Effector memory CD8-positive, alpha-beta T cell (primary cell): ENCODE data around the gene RADX.
A peak's percentile ranks its signal among the peaks of the same experiment; 100 is the strongest.

Experiments used
- ATAC-seq: fragments of 150-1000 bp; cut with Tn5 transposase; replicated peaks from 2 replicates; pipeline ENCODE4 v1.10.0; 2021; ENCODE audit warnings: mild to moderate bottlenecking, moderate library complexity
- DNase-seq, 3 experiments: peaks; one replicate each; pipeline ENCODE4 v3.0.0; 2021
- H3K27ac Mint-ChIP-seq, 2 donors: one replicate each; pipeline ENCODE4 v1.8.0; 2022; ENCODE audit warnings: mild to moderate bottlenecking in 2 of 2, mixed read lengths in 2 of 2, moderate library complexity in 2 of 2
- H3K27me3 Mint-ChIP-seq, 2 donors: one replicate each; pipeline ENCODE4 v1.8.0; 2022; ENCODE audit warnings: mixed read lengths in 2 of 2
- H3K36me3 Mint-ChIP-seq: one replicate; pipeline ENCODE4 v1.8.0; 2022; ENCODE audit warnings: mild to moderate bottlenecking, moderate library complexity, mixed read lengths; ENCODE audit not compliant: insufficient read depth
- H3K4me1 Mint-ChIP-seq, 2 donors: one replicate each; pipeline ENCODE4 v1.8.0; 2022; ENCODE audit warnings: low read depth in 2 of 2, mixed read lengths in 2 of 2
- H3K4me3 Mint-ChIP-seq, 2 donors: one replicate each; pipeline ENCODE4 v1.8.0; 2022; ENCODE audit warnings: mild to moderate bottlenecking in 2 of 2, mixed read lengths in 2 of 2, moderate library complexity in 2 of 2
- H3K9me3 Mint-ChIP-seq, 2 donors: one replicate each; pipeline ENCODE4 v1.8.0; 2022; ENCODE audit warnings: mixed read lengths in 2 of 2
- total RNA-seq, 9 experiments: gene quantifications; one replicate each; lab custom pipeline; 2026; lab: John Stamatoyannopoulos, UW

RADX gene, protein sequence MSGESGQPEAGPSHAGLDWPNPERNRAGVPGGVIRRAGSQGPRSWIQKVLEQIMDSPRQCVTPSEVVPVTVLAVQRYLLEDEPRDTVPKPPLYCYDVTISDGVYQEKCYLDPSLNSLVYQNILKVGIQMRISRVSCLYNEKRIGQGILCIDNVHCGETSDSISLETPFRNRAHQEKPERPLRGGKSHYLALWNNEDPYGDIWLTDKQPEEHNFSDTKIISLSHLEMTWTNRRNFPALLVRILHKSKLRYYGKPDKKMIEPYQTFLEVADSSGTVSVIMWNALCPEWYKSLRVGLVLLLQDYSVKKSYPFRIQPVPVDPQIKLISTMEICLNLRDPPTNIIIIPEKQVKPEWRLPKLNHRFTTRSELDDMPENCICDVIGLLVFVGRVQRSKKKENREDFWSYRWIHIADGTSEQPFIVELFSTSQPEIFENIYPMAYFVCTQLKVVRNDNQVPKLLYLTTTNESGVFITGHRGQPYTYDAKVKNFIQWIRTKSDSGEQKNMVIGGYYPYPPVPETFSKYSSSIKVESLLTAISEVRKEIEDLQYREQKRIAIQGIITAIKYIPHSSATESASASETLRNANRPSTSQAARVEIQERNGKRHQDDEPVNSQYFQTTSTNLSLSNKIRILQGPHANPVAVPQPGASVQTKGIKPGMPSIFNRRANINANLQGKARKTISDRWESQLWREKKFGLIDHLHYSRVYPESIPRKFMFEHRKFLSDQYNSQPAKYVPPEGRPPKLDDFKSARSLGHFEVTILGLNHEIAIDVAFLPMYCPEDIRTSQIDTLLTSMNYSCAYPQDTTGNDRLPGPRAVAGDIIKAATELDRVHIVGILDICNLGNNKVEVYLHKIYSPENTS
- 10.5 to 38.7 (median 19.9) reads per million in 9 experiments for total RNA-seq

DNA sequence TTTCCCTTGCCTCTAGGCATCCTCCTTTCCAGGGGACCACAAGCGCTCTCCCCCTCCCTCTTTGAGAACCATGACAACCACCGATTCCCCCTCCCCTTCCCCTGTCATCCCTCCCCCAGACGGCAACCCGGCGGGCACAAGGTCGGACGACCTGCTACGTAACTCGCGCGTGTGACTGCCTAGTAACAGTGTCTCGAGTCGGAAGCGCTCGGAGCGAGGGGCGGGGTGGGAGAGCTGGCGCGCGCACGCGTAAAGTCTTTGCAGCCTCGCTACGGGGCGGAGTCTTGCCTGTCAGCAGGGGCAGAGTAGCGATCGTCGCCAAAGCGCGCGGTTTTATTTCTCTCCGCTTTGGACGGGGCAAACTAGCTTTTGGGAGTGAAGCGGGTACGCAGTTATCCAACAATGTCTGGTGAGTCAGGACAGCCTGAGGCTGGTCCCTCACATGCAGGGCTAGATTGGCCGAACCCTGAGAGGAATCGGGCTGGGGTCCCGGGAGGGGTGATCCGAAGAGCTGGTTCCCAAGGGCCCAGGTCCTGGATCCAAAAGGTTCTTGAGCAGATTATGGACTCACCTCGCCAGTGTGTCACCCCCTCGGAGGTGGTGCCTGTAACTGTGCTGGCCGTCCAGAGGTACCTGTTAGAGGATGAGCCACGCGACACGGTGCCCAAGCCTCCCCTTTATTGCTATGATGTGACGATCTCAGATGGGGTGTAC lies at the start of gene RADX:
TSS of gene RADX (plus strand) at position 300 of the 714 bp plus-strand sequence. CDS start at position 403, 103 bp downstream.
- H3K4me3 Mint-ChIP-seq, result peak within 1 kb of the TSS; percentile 92 to 96
- H3K27ac Mint-ChIP-seq, result peak within 1 kb of the TSS; percentile 91 to 98
- peaks cover 13 to 15% of the 10 kb centered on the region in 2 donors for H3K4me1 Mint-ChIP-seq
- peaks cover 9% of the 10 kb centered on the region for H3K36me3 Mint-ChIP-seq
- no peaks in the 10 kb centered on the region for H3K27me3 Mint-ChIP-seq
- DNase-seq (peak; percentile 78 to 80 (median 80)), ATAC-seq (peak; percentile 86)
- H3K9me3 Mint-ChIP-seq, result no peaks in the 10 kb centered on the region

DNA sequence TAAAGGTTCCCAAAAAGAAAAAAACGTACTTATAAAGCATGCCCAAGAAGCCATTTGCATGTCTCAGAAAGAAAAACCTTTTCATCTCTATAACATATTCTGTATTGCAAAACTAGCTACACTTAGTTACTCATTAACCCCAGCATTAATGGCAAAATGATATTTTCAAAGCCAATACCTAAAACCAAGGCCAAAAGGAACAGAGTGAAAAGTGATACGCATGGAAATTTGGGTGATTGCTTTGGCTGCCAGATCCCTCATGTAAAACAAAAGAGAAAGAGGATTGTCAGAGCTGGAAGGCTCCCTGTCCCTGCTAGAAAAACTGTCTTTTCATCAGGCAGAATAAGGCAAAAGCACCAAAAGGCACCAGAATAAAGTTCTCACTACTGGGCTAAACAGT lies 46.8 kb upstream of the RADX start:
- Mint-ChIP-seq H3K9me3 (no peaks in the 10 kb centered on the region), H3K4me3 (no peak overlapping the region), H3K36me3 (no peaks in the 10 kb centered on the region), H3K27me3 (peaks cover 6 to 27% of the 10 kb centered on the region in 2 donors), H3K27ac (no peak overlapping the region), H3K4me1 (no peaks in the 10 kb centered on the region)
- DNase-seq (no peak), ATAC-seq (no peak)

DNA sequence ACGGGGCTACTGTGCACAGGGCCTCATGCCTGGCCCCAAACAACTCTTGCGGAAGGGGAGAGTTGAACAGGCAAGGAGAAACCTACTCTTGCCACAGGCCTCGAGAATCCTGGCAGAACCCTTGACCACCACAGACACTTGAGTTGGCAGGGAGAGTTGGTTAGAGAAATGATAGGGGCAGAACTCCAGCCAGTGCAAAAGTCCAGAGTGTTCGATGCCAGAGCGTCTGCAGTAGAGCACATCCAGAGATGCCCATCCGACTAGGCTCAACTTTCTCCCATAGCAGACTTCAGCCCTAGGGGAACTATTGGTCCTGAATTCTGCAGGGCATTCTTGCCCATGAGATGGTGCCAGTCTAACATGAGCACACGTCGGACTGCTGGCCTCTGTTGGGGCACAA lies 45.4 kb upstream of the RADX start:
- H3K27ac Mint-ChIP-seq, result no peak overlapping the region
- peaks cover 6 to 27% of the 10 kb centered on the region in 2 donors for H3K27me3 Mint-ChIP-seq
- no peak for ATAC-seq
- H3K4me1 Mint-ChIP-seq, result no peaks in the 10 kb centered on the region
- no peak overlapping the region for H3K4me3 Mint-ChIP-seq
- no peak for DNase-seq
- no peaks in the 10 kb centered on the region for H3K36me3 Mint-ChIP-seq
- no peaks in the 10 kb centered on the region for H3K9me3 Mint-ChIP-seq

DNA sequence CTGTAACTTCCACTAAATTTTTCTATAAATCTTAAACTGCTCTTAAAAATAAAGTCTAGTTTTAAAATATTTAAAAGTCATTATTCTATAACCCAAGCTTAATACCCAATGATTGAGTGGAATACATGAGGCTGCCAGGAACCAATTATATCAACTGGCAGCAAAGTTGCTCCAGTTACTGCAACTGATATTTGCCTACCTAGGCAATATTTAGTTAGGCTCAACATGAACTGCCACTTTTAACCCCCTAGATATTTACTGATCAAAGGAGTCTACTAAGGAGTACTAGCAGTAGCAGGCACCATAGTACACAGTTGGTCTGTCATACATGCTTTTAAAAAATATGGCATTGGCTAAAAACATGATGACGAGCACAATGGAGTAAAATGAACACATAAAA lies 29.9 kb upstream of the RADX start:
- Mint-ChIP-seq H3K27ac (no peak overlapping the region), H3K4me3 (no peak overlapping the region), H3K36me3 (no peaks in the 10 kb centered on the region), H3K4me1 (no peaks in the 10 kb centered on the region), H3K27me3 (no peaks in the 10 kb centered on the region), H3K9me3 (no peaks in the 10 kb centered on the region)
- ATAC-seq (no peak), DNase-seq (no peak)

DNA sequence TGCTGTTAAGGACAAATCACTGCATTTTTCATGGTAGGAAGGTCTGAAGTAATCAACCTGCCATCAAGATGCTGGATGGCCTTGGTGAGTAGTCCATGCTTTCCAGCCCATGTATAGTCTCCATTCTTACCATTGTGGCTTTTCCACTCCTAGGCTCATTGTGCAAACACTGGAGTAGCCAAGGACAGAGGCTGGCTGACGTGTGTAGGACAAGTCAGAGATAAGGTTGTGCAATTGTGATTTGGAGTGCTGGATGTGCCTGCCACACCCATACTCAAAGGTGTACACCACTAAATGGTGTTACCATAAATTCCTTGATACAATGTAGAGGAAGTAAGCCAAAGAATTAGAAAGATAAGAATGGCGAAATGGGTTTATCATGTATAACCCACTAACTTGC lies 26.3 kb upstream of the RADX start:
- Mint-ChIP-seq H3K27ac (no peak overlapping the region), H3K4me3 (no peak overlapping the region), H3K9me3 (no peaks in the 10 kb centered on the region), H3K36me3 (no peaks in the 10 kb centered on the region), H3K4me1 (no peaks in the 10 kb centered on the region), H3K27me3 (no peaks in the 10 kb centered on the region)
- ATAC-seq, result no peak
- no peak for DNase-seq

DNA sequence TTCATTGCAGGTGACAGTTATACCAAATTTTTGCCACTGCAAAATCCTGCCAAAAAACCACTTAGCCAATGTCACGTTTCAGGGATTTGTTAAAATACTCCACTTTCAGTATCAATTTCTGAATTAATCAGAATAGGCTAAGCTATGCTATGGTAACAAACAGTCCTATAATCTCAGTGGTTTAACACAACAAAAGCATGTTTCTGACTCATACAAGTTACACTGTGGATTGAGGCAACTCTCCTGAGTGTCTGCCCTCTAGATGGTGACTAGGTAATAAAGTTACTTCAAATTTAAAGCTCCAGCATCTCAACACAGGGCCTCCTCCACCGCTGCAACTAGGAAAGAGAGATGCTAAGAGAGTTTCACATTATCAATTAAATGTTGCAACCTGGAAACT lies 23.0 kb upstream of the RADX start:
- H3K4me3 Mint-ChIP-seq, result no peak overlapping the region
- DNase-seq (no peak), ATAC-seq (no peak)
- H3K27me3 Mint-ChIP-seq, result no peaks in the 10 kb centered on the region
- H3K4me1 Mint-ChIP-seq, result no peaks in the 10 kb centered on the region
- H3K9me3 Mint-ChIP-seq, result no peaks in the 10 kb centered on the region
- H3K27ac Mint-ChIP-seq, result no peak overlapping the region
- no peaks in the 10 kb centered on the region for H3K36me3 Mint-ChIP-seq

DNA sequence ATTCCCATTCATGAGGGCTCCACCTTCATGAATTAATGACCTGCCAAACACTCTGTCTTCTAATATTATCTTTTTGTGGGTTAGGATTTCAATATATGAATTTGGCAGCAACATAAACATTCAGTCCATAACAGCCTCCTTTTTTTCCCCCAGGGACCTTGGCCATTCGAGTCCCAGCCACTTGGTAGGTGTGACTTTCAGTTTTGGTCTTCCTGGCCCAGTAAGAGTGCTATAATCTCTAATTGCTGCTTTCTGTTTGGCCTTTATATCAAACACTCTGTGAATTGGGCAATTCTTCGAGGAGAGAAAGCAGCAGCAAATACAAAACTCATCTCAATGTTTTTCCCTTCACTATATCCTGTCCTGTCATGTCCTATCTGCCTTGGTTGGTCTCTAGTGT lies 12.4 kb upstream of the RADX start:
- ATAC-seq, result no peak
- Mint-ChIP-seq H3K27me3 (peaks cover 5 to 6% of the 10 kb centered on the region in 2 donors), H3K9me3 (no peaks in the 10 kb centered on the region), H3K36me3 (no peaks in the 10 kb centered on the region), H3K4me1 (peaks cover 2 to 4% of the 10 kb centered on the region in 2 donors), H3K4me3 (no peak overlapping the region), H3K27ac (no peak overlapping the region)
- no peak for DNase-seq

DNA sequence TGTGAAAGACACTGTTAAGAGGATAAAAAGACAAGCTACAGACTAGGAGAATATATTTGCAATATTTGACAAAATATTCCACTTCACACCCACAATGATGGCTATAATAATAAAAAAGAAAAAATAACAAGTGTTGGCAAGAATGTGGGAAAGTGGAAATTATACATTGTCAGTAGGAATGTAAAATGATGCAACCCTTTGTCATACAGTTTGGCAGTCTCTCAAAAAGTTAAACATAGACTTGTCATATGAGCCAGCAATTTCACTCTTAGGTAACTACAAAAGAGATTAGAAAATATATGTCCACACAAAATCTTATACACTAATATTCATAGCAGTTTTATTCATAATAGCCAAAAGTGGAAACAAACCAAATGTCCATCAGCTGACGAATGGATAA lies 5.2 kb upstream of the RADX start:
- no peak for DNase-seq
- no peaks in the 10 kb centered on the region for H3K27me3 Mint-ChIP-seq
- ATAC-seq, result no peak

DNA sequence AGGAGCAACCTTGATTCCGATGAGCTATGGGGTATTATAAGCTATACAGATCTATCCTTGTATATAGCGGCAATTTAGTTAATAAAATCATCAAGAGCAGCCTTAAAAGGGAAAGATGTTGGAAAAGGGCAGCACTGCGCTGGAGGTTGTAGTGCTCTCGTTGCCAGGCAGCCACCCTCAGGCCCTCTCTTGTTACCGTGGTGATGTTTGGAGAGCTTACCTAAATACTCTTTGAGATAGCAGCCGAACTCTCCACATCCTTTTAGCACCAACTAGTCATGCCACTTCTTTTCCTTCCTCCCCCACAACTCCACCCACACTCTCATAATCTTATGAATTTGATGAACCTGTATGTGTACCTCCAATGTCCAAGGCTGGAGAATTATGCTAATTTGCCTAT lies 3.8 kb upstream of the RADX start:
- no peak overlapping the region for H3K4me3 Mint-ChIP-seq
- ATAC-seq (peak; percentile 40), DNase-seq (peak in 2 of 3 experiments; percentile 10 to 16)
- H3K27ac Mint-ChIP-seq, result peak overlapping the region; percentile 57 to 78
- H3K4me1 Mint-ChIP-seq, result peaks cover 9 to 10% of the 10 kb centered on the region in 2 donors
- no peaks in the 10 kb centered on the region for H3K9me3 Mint-ChIP-seq
- H3K36me3 Mint-ChIP-seq, result peaks cover 9% of the 10 kb centered on the region
- H3K27me3 Mint-ChIP-seq, result no peaks in the 10 kb centered on the region

More for the DNA sequence above, 5.2 kb upstream of the RADX start:
- no peaks in the 10 kb centered on the region for H3K36me3 Mint-ChIP-seq
- H3K9me3 Mint-ChIP-seq, result no peaks in the 10 kb centered on the region
- no peak overlapping the region for H3K27ac Mint-ChIP-seq
- H3K4me1 Mint-ChIP-seq, result peaks cover 4 to 6% of the 10 kb centered on the region in 2 donors
- H3K4me3 Mint-ChIP-seq, result no peak overlapping the region

GRCh38 chrX:106611317-106611678 lies 480 bp upstream of the RADX start:
- H3K27ac Mint-ChIP-seq, result peak overlapping the region; percentile 91 to 98
- H3K9me3 Mint-ChIP-seq, result no peaks in the 10 kb centered on the region
- peak overlapping the region; percentile 92 to 96 for H3K4me3 Mint-ChIP-seq
- ATAC-seq (no peak), DNase-seq (no peak)
- H3K36me3 Mint-ChIP-seq, result peaks cover 9% of the 10 kb centered on the region
- peaks cover 13 to 15% of the 10 kb centered on the region in 2 donors for H3K4me1 Mint-ChIP-seq
- no peaks in the 10 kb centered on the region for H3K27me3 Mint-ChIP-seq

GRCh38 chrX:106612393-106612763 lies 600 bp downstream of the RADX start:
- H3K36me3 Mint-ChIP-seq, result peaks cover 9% of the 10 kb centered on the region

DNA sequence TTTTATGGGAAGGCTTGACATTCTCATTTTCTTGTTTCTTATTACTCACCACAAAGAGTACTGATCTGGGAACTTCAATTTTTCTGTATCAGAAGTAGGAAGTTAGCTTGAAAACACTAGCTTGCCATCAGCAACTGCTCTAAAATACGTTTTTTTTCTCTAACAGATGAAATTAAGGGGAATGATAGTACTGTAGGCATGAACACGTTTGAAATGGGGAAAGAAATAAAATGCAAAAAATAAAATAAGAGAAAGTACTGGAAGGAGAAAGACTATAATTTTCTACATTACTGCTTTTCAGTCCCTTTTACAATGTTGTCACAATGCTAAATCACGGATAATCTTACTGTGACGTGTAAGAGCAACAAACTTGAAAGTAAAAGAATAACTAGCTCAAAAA lies 1.5 kb downstream of the RADX start:
- H3K36me3 Mint-ChIP-seq, result peaks cover 9% of the 10 kb centered on the region
- peak overlapping the region in 1 of 2 donors; percentile 91 for H3K27ac Mint-ChIP-seq
- peak overlapping the region; percentile 92 to 96 for H3K4me3 Mint-ChIP-seq
- DNase-seq (no peak), ATAC-seq (no peak)
- peaks cover 8 to 10% of the 10 kb centered on the region in 2 donors for H3K4me1 Mint-ChIP-seq
- no peaks in the 10 kb centered on the region for H3K9me3 Mint-ChIP-seq
- H3K27me3 Mint-ChIP-seq, result no peaks in the 10 kb centered on the region

More at GRCh38 chrX:106612393-106612763, 600 bp downstream of the RADX start:
- Mint-ChIP-seq H3K9me3 (no peaks in the 10 kb centered on the region), H3K27ac (peak overlapping the region; percentile 91 to 98), H3K4me1 (peaks cover 13 to 15% of the 10 kb centered on the region in 2 donors), H3K27me3 (no peaks in the 10 kb centered on the region), H3K4me3 (peak overlapping the region; percentile 92 to 96)
- ATAC-seq, result no peak
- peak in 1 of 3 experiments; percentile 0 for DNase-seq

- ATAC-seq (no peak), DNase-seq (no peak)
- Mint-ChIP-seq H3K4me3 (no peak overlapping the region), H3K4me1 (peaks cover 7 to 10% of the 10 kb centered on the region in 2 donors), H3K9me3 (no peaks in the 10 kb centered on the region), H3K27me3 (no peaks in the 10 kb centered on the region), H3K27ac (no peak overlapping the region), H3K36me3 (peaks cover 9% of the 10 kb centered on the region)
Measured at GRCh38 chrX:106615041-106615440, 3.3 kb downstream of the RADX start.
